ENCODE results near the gene ARHGEF4. TPM values are rescaled to one million over a fixed set of nuclear protein-coding genes. Genes with fewer than 3 reads are reported as not detected.
"Not testable (repeated sequence)": the region's sequence is repeated elsewhere in the genome, so short reads cannot be mapped to it uniquely, and the experiment has no call there.

ARHGEF4 gene
- total RNA-seq, 2 donors from 2014 or later: 2.8 to 6.5 TPM

GRCh38 chr2:131077966-131078365, 241.3 kb downstream of the ARHGEF4 start:
- Histone ChIP-seq H3K27ac (no peak overlapping the region), H3K36me3 (peaks cover 25% of the 10 kb centered on the region), H3K9me3 (no peaks in the 10 kb centered on the region), H3K27me3 (replicated peaks; ENCODE audit: insufficient read depth) (no peaks in the 10 kb centered on the region), H3K4me1 (ENCODE audit: control insufficient read depth in 1 of 2, low read depth in 2 of 2) (no peaks in the 10 kb centered on the region), H3K4me3 (no peak overlapping the region)
- DNase-seq (ENCODE audit: low spot score): no peak
- ATAC-seq (ENCODE audit: insufficient number of reproducible peaks, low FRiP score, low read depth): no peak
- TF ChIP-seq, protein P1, sequence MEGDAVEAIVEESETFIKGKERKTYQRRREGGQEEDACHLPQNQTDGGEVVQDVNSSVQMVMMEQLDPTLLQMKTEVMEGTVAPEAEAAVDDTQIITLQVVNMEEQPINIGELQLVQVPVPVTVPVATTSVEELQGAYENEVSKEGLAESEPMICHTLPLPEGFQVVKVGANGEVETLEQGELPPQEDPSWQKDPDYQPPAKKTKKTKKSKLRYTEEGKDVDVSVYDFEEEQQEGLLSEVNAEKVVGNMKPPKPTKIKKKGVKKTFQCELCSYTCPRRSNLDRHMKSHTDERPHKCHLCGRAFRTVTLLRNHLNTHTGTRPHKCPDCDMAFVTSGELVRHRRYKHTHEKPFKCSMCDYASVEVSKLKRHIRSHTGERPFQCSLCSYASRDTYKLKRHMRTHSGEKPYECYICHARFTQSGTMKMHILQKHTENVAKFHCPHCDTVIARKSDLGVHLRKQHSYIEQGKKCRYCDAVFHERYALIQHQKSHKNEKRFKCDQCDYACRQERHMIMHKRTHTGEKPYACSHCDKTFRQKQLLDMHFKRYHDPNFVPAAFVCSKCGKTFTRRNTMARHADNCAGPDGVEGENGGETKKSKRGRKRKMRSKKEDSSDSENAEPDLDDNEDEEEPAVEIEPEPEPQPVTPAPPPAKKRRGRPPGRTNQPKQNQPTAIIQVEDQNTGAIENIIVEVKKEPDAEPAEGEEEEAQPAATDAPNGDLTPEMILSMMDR (IDR thresholded peaks at IDR 0.05): no peak

- H3K27ac ChIP-seq; H3K4me3 ChIP-seq; DNase-seq (ENCODE audit: low spot score); H3K9me3 ChIP-seq; H3K27me3 ChIP-seq (replicated peaks; ENCODE audit: insufficient read depth); ATAC-seq (ENCODE audit: insufficient number of reproducible peaks, low FRiP score, low read depth); H3K4me1 ChIP-seq (ENCODE audit: control insufficient read depth in 1 of 2, low read depth in 2 of 2): not testable (repeated sequence)
- H3K36me3 ChIP-seq: peaks cover 21% of the 10 kb centered on the region
These were observed 243.2 kb downstream of the ARHGEF4 start for GRCh38 chr2:131079931-131080330.

- peaks cover 16% of the 10 kb centered on the region for H3K36me3 ChIP-seq
- DNase-seq (ENCODE audit: low spot score) (no peak), ATAC-seq (ENCODE audit: insufficient number of reproducible peaks, low FRiP score, low read depth) (no peak)
- no peaks in the 10 kb centered on the region for H3K27me3 ChIP-seq (replicated peaks; ENCODE audit: insufficient read depth)
- H3K27ac ChIP-seq: no peak overlapping the region
- H3K4me1 ChIP-seq (ENCODE audit: control insufficient read depth in 1 of 2, low read depth in 2 of 2): peaks cover 0 to 16% of the 10 kb centered on the region in 2 donors
- H3K9me3 ChIP-seq: no peaks in the 10 kb centered on the region
- TF ChIP-seq, protein P1 (IDR thresholded peaks at IDR 0.05): no peak
- H3K4me3 ChIP-seq: no peak overlapping the region
These were observed 244.5 kb downstream of the ARHGEF4 start for GRCh38 chr2:131081190-131081589.

DNA sequence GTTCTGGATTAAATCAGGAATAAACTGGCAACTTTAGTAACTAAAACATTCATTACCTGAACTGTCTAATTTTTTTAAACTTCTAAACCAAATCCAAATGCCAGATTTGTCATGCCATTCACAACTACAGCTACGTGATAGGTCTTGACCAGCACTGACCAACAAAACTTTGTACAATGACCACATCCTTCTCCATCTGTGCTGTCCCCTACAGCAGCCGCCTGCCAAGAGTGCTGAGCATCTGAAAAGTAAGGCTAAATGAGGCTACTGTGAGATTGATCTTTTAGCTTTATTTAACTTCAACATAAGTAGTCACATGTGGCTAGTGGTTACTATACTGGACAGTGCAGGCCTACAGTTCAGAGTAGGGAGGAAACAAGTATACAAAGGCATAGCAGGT, 248.9 kb downstream of the ARHGEF4 start:
- ATAC-seq (ENCODE audit: insufficient number of reproducible peaks, low FRiP score, low read depth) (no peak), DNase-seq (ENCODE audit: low spot score) (no peak)
- Histone ChIP-seq H3K4me3 (no peak overlapping the region), H3K4me1 (ENCODE audit: control insufficient read depth in 1 of 2, low read depth in 2 of 2) (peaks cover 2 to 19% of the 10 kb centered on the region in 2 donors), H3K27me3 (replicated peaks; ENCODE audit: insufficient read depth) (no peaks in the 10 kb centered on the region), H3K27ac (no peak overlapping the region), H3K9me3 (no peaks in the 10 kb centered on the region), H3K36me3 (peaks cover 7% of the 10 kb centered on the region)
- TF ChIP-seq, protein P1 (IDR thresholded peaks at IDR 0.05): no peak

GRCh38 chr2:131092458-131093005, 255.8 kb downstream of the ARHGEF4 start:
- DNase-seq (ENCODE audit: low spot score) (no peak), ATAC-seq (ENCODE audit: insufficient number of reproducible peaks, low FRiP score, low read depth) (no peak)
- TF ChIP-seq, protein P1 (IDR thresholded peaks at IDR 0.05): no peak
- peak overlapping the region; percentile 82 to 95 for H3K27ac ChIP-seq
- H3K4me1 ChIP-seq (ENCODE audit: control insufficient read depth in 1 of 2, low read depth in 2 of 2): peaks cover 13 to 19% of the 10 kb centered on the region in 2 donors
- no peaks in the 10 kb centered on the region for H3K27me3 ChIP-seq (replicated peaks; ENCODE audit: insufficient read depth)
- no peaks in the 10 kb centered on the region for H3K36me3 ChIP-seq
- no peaks in the 10 kb centered on the region for H3K9me3 ChIP-seq
- peak overlapping the region; percentile 100 for H3K4me3 ChIP-seq

All from thoracic aorta (tissue), 2 donors.